ENCODE results near the gene LCAT. TPM values are rescaled to one million over a fixed set of nuclear protein-coding genes. Genes with fewer than 3 reads are reported as not detected.

LCAT gene, protein sequence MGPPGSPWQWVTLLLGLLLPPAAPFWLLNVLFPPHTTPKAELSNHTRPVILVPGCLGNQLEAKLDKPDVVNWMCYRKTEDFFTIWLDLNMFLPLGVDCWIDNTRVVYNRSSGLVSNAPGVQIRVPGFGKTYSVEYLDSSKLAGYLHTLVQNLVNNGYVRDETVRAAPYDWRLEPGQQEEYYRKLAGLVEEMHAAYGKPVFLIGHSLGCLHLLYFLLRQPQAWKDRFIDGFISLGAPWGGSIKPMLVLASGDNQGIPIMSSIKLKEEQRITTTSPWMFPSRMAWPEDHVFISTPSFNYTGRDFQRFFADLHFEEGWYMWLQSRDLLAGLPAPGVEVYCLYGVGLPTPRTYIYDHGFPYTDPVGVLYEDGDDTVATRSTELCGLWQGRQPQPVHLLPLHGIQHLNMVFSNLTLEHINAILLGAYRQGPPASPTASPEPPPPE
- 33.8 TPM for total RNA-seq
- long read RNA-seq, transcript LCAT-204 (5 exons, 1,240 nt), result major isoform, 26 of 46 reads
- long read RNA-seq, partial matches to known transcripts, result 3 of 46 reads
- long read RNA-seq, other reads (novel, unspliced or antisense), result 17 of 46 reads

DNA sequence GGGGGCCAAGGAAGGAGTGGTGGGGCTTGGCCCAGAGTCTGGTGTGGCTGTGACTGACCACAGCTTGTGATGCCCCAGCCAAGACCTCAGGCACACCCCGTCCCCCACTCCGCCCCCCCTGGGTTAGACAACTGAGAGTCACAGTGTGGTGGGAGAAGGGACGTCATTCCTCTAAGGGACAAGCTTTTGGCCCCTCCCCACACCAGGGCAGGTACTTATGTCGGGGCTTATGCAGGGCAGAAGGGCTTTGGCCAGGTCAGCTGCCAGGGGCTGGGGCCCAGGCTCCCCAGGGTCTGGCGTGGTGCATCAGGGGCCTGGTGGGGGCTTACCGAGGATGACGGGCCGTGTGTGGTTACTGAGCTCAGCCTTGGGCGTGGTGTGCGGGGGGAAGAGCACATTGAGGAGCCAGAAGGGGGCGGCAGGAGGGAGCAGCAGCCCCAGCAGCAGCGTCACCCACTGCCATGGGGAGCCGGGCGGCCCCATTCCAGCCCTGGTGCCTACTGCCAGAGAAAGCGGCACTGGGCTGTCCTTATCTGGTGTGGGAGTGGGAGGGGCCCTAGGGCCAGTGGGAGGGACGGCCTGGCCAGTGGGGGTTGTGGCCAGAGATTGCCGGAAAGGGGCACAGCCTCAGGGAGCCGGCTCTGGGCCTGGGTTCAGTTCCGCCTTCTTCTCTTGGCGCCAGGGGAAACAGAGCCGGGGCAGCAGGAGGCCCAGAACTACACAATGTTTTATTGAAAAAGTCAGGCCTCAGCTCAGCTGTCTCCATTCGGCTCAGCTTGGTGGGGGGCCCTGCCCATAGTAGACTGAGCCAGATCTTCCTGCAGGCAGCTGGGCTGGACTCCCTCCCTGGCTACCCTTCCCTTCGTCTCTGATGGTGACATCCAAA lies at the start of gene LCAT:
Gene LCAT, minus strand, starts transcription at position 502 of the 886 bp plus-strand sequence. Its CDS starts 19 bp downstream, at position 483.
- peaks cover 90% of the 10 kb centered on the region for H3K36me3 ChIP-seq
- peak; percentile 31 to 44 for ATAC-seq
- no peak for DNase-seq
- no peaks in the 10 kb centered on the region for H3K27me3 ChIP-seq (ENCODE audit: low read depth)
- H3K4me3 ChIP-seq, result no peak within 1 kb of the TSS
- peak within 1 kb of the TSS; percentile 64 for H3K27ac ChIP-seq
- intact Hi-C loops (cut with DNase I), result no loop called here
- TF ChIP-seq, protein P1, sequence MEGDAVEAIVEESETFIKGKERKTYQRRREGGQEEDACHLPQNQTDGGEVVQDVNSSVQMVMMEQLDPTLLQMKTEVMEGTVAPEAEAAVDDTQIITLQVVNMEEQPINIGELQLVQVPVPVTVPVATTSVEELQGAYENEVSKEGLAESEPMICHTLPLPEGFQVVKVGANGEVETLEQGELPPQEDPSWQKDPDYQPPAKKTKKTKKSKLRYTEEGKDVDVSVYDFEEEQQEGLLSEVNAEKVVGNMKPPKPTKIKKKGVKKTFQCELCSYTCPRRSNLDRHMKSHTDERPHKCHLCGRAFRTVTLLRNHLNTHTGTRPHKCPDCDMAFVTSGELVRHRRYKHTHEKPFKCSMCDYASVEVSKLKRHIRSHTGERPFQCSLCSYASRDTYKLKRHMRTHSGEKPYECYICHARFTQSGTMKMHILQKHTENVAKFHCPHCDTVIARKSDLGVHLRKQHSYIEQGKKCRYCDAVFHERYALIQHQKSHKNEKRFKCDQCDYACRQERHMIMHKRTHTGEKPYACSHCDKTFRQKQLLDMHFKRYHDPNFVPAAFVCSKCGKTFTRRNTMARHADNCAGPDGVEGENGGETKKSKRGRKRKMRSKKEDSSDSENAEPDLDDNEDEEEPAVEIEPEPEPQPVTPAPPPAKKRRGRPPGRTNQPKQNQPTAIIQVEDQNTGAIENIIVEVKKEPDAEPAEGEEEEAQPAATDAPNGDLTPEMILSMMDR (IDR thresholded peaks at IDR 0.05), result no peak
- peaks cover 14% of the 10 kb centered on the region for H3K4me1 ChIP-seq
- H3K9me3 ChIP-seq, result no peaks in the 10 kb centered on the region

DNA sequence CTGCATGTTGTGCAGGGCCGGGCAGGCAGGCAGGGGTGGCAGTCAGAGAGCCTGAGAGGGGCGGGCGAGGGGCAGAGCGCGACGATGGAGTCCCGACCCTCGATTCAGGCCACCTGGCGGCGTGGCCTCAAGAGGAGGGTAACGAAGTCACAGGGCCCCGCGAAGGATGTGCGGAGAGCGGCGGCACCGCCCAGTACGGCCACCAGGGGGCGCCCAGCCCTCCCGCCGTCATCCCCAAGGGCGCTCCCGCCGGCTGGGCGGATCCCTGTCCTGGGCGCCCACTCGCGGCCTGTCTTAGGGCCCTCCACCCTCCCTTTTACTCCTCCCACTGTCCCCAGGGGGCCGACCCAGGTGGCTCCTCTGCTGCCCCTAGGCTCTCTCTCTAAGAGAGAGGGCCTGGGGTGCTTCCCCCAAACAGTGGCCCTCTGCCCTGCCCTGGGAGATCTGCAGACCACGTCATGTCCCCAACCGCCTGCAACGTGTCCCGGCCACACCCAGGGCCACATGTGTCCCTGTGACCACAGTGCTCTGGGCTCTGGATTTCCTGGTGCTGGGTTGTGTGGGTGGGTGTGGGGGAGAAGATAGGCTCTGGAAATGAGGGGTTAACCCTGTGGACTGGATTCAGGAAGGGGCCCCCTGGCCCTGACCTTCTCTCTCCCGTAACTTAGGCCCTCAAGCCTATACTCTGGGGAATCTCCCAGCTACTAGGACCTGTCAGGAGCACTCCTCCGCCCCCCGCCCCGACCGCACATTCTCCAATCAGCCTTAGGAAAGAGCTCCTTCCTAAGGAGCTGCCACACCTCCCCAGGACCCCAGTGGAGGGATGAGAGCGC lies 49.5 kb upstream of the LCAT start:
- H3K27ac ChIP-seq, result peak overlapping the region; percentile 90

DNA sequence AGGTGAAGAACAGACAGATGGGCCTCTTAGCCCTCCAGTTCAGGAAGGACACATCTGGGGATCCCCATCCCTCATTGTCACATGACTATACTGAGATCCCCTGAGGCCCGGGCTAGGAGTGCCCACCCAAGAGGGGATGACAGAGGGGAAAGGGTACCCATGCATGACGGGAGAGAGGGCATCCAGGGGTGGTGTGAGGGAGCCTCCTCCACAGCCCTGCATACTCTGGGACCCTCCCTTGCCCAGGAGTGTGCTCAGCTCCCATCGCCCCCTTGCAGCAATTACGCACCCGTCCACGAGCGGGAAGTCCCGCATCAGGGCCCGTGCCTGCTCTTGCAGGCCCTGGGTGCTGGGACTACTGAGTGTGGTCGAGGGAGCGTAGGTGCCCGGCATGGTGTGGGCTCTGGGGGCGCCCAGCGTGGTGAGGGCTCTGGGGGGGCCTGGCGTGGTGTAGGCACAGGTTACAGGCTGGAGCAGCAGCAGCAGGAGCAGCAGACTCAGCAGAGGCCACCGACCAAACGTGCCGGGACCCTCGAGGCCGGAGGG lies 48.8 kb upstream of the LCAT start:
- intact Hi-C loops (cut with DNase I), result no loop called here
- H3K27me3 ChIP-seq (ENCODE audit: low read depth), result no peaks in the 10 kb centered on the region
- ATAC-seq, result peak in 1 of 2 donors; percentile 1
- H3K27ac ChIP-seq, result peak overlapping the region; percentile 90
- peak overlapping the region; percentile 49 for H3K4me3 ChIP-seq
- no peak for DNase-seq
- peaks cover 27% of the 10 kb centered on the region for H3K4me1 ChIP-seq
- no peaks in the 10 kb centered on the region for H3K9me3 ChIP-seq
- TF ChIP-seq, protein P1 (IDR thresholded peaks at IDR 0.05), result no peak
- no peaks in the 10 kb centered on the region for H3K36me3 ChIP-seq

More for the DNA sequence above, 49.5 kb upstream of the LCAT start:
- Histone ChIP-seq H3K4me3 (peak overlapping the region; percentile 49), H3K4me1 (peaks cover 34% of the 10 kb centered on the region), H3K9me3 (no peaks in the 10 kb centered on the region), H3K36me3 (no peaks in the 10 kb centered on the region), H3K27me3 (ENCODE audit: low read depth) (no peaks in the 10 kb centered on the region)
- intact Hi-C loops (cut with DNase I), result no loop called here
- DNase-seq, result peak; percentile 92
- TF ChIP-seq, protein P1 (IDR thresholded peaks at IDR 0.05), result peak; percentile 99
- peak; percentile 95 to 97 for ATAC-seq

DNA sequence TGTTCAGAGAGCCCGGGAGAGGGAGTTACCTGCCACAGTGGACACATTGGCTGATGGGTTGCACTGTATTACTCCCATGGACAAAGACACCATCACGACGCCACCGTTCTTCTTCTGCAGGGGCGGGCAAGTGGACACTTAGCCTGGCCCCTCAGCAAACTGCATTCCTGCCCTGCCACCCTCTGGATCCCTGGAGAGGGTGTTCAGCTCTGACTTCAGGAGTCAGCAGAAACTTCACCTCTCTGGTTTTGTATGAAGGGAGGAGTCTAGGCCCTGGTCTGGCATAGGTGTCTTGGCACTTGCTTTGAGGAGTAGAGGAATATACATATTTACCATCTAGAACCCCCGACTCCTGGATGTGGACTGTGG lies 46.1 kb upstream of the LCAT start:
- intact Hi-C loops (cut with DNase I), result no loop called here
- TF ChIP-seq, protein P1 (IDR thresholded peaks at IDR 0.05), result no peak
- no peak for ATAC-seq

More for the DNA sequence above, 46.1 kb upstream of the LCAT start:
- no peak for DNase-seq
- Histone ChIP-seq H3K9me3 (no peaks in the 10 kb centered on the region), H3K4me1 (peaks cover 38% of the 10 kb centered on the region), H3K4me3 (no peak overlapping the region), H3K27ac (no peak overlapping the region), H3K27me3 (ENCODE audit: low read depth) (no peaks in the 10 kb centered on the region), H3K36me3 (no peaks in the 10 kb centered on the region)
